ENCODE results near the gene KIF13A. TPM values are rescaled to one million over a fixed set of nuclear protein-coding genes. Genes with fewer than 3 reads are reported as not detected.

Gene KIF13A
- total and polyA plus RNA-seq, 2 experiments from 2014 or later: 8.4 to 28.2 TPM

GRCh38 chr6:17971128-17972073, 16.0 kb downstream of the KIF13A start (continued):
- TF ChIP-seq JUNB (IDR thresholded peaks at IDR 0.05; ENCODE audit: unreplicated experiment): no peak
- TF ChIP-seq ZNF331 (CRISPR knock-in tag; IDR thresholded peaks at IDR 0.05; ENCODE audit: low read depth): no peak

GRCh38 chr6:17968876-17969275, 18.6 kb downstream of the KIF13A start:
- no peak overlapping the region for H3K27ac ChIP-seq (ENCODE audit: low read depth)
- H4K20me1 ChIP-seq (replicated peaks; ENCODE audit: insufficient read depth): peaks cover 13% of the 10 kb centered on the region; the same call in 1 of the 2 replicates
- no peak for TF ChIP-seq REST (IDR thresholded peaks at IDR 0.05; ENCODE audit: unreplicated experiment)
- no peak for TF ChIP-seq ZNF331 (CRISPR knock-in tag; IDR thresholded peaks at IDR 0.05; ENCODE audit: low read depth)
- TF ChIP-seq CTCF (conservative IDR thresholded peaks at IDR 0.05; ENCODE audit: low read depth in 2 of 2): no peak
- no peak for TF ChIP-seq JUNB (IDR thresholded peaks at IDR 0.05; ENCODE audit: unreplicated experiment)
- TF ChIP-seq STAT1 (IDR thresholded peaks at IDR 0.05; ENCODE audit: unreplicated experiment): no peak
- TF ChIP-seq NANOG (IDR thresholded peaks at IDR 0.05; ENCODE audit: borderline replicate concordance): no peak
- TF ChIP-seq EZH2phosphoT487 (IDR thresholded peaks at IDR 0.05; ENCODE audit: unreplicated experiment): no peak
- no peak for TF ChIP-seq ETS1 (IDR thresholded peaks at IDR 0.05)
- TF ChIP-seq ZNF114 (CRISPR knock-in tag; IDR thresholded peaks at IDR 0.05): no peak
- no peak for TF ChIP-seq POLR2AphosphoS5 (IDR thresholded peaks at IDR 0.05; ENCODE audit: low read depth)
- no peak for TF ChIP-seq CREB1 (CRISPR knock-in tag; IDR thresholded peaks at IDR 0.05; ENCODE audit: low read depth)
- no peak for TF ChIP-seq EZH2 (IDR thresholded peaks at IDR 0.05; ENCODE audit: low read depth, unreplicated experiment)

More at GRCh38 chr6:17968876-17969275, 18.6 kb downstream of the KIF13A start:
- H3K4me3 Mint-ChIP-seq: no peak overlapping the region
- Histone ChIP-seq H3K4me2 (no peak overlapping the region), H3K4me3 (no peak overlapping the region), H3F3A (replicated peaks; ENCODE audit: low read depth) (no peaks in the 10 kb centered on the region), H3K9me2 (ENCODE audit: insufficient read depth) (no peaks in the 10 kb centered on the region), H3K4me1 (ENCODE audit: insufficient read depth) (peaks cover 30% of the 10 kb centered on the region), H2AFZ (no peak overlapping the region), H3K36me3 (ENCODE audit: insufficient read depth) (no peaks in the 10 kb centered on the region), H3K79me2 (replicated peaks; ENCODE audit: insufficient read depth) (peaks cover 100% of the 10 kb centered on the region), H3K27me3 (ENCODE audit: insufficient read depth) (no peaks in the 10 kb centered on the region)
- no peaks in the 10 kb centered on the region for H3K9me3 Mint-ChIP-seq
- no peaks in the 10 kb centered on the region for H3K27me3 Mint-ChIP-seq (ENCODE audit: insufficient read depth, low read depth, poor library complexity)
- ATAC-seq: no peak
- no peak for DNase-seq (ENCODE audit: low spot score)
- H3K27ac Mint-ChIP-seq: no peak overlapping the region
- peaks cover 37% of the 10 kb centered on the region for H3K4me1 Mint-ChIP-seq
- H3K36me3 Mint-ChIP-seq (ENCODE audit: low read depth): no peaks in the 10 kb centered on the region

Measured in GM23338 (cell line).